Measurements from ENCODE around the gene KLHL40. TPM values are rescaled to one million over a fixed set of nuclear protein-coding genes. Genes with fewer than 3 reads are reported as not detected.

KLHL40 gene
- polyA plus RNA-seq, 1 experiment = not detected

- POLR2A ChIA-PET = no interaction called here
- Histone ChIP-seq H3K27me3 (ENCODE audit: control insufficient read depth, insufficient read depth, low read length) (no peaks in the 10 kb centered on the region), H3K9me3 (ENCODE audit: control insufficient read depth, insufficient read depth, low read length) (no peaks in the 10 kb centered on the region; the same call in 1 of the 2 replicates), H3K4me3 (ENCODE audit: low read depth, low read length) (no peak overlapping the region), H3K27ac (ENCODE audit: low read depth, low read length) (no peak overlapping the region)
- TF ChIP-seq, protein P1, sequence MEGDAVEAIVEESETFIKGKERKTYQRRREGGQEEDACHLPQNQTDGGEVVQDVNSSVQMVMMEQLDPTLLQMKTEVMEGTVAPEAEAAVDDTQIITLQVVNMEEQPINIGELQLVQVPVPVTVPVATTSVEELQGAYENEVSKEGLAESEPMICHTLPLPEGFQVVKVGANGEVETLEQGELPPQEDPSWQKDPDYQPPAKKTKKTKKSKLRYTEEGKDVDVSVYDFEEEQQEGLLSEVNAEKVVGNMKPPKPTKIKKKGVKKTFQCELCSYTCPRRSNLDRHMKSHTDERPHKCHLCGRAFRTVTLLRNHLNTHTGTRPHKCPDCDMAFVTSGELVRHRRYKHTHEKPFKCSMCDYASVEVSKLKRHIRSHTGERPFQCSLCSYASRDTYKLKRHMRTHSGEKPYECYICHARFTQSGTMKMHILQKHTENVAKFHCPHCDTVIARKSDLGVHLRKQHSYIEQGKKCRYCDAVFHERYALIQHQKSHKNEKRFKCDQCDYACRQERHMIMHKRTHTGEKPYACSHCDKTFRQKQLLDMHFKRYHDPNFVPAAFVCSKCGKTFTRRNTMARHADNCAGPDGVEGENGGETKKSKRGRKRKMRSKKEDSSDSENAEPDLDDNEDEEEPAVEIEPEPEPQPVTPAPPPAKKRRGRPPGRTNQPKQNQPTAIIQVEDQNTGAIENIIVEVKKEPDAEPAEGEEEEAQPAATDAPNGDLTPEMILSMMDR (IDR thresholded peaks at IDR 0.05; ENCODE audit: low read depth, low read length) = no peak
- no peak for DNase-seq (ENCODE audit: low read depth, low spot score)
- CTCF ChIA-PET = no interaction called here
Observed at GRCh38 chr3:42656680-42657610, 28.4 kb upstream of the KLHL40 start.

GRCh38 chr3:42657675-42658074 lies 27.7 kb upstream of the KLHL40 start:
- Histone ChIP-seq H3K27ac (ENCODE audit: low read depth, low read length) (no peak overlapping the region), H3K4me3 (ENCODE audit: low read depth, low read length) (no peak overlapping the region), H3K9me3 (ENCODE audit: control insufficient read depth, insufficient read depth, low read length) (no peaks in the 10 kb centered on the region; the same call in 1 of the 2 replicates), H3K27me3 (ENCODE audit: control insufficient read depth, insufficient read depth, low read length) (no peaks in the 10 kb centered on the region)
- TF ChIP-seq, protein P1 (IDR thresholded peaks at IDR 0.05; ENCODE audit: low read depth, low read length) = no peak
- no peak for DNase-seq (ENCODE audit: low read depth, low spot score)
- ChIA-PET CTCF (no interaction called here), POLR2A (no interaction called here)

DNA sequence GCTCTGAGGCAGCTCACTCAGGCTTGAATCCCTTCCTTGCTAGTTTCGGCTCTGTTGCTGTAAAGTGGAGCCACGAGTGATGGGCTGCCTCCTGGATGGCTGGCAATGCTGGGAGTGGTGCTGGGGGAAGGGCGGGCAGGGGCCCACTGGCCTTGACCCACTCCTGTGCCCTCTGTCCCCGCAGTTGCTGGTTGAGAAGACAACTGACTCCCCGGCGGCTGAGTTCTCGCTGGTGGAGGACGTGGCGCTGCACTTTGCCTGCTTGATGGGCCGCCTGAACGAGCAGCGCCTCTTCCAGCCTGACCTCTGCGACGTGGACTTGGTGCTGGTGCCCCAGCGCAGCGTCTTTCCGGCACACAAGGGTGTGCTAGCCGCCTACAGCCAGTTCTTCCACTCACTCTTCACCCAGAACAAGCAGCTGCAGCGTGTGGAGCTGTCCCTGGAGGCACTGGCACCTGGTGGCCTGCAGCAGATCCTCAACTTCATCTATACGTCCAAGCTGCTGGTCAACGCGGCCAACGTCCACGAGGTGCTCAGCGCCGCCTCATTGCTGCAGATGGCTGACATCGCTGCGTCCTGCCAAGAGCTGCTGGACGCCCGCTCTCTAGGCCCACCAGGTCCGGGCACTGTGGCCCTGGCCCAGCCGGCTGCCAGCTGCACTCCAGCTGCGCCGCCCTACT lies 27.1 kb upstream of the KLHL40 start:
- TF ChIP-seq, protein P1 (IDR thresholded peaks at IDR 0.05; ENCODE audit: low read depth, low read length) = no peak
- Histone ChIP-seq H3K9me3 (ENCODE audit: control insufficient read depth, insufficient read depth, low read length) (no peaks in the 10 kb centered on the region; the same call in 1 of the 2 replicates), H3K4me3 (ENCODE audit: low read depth, low read length) (no peak overlapping the region), H3K27me3 (ENCODE audit: control insufficient read depth, insufficient read depth, low read length) (no peaks in the 10 kb centered on the region), H3K27ac (ENCODE audit: low read depth, low read length) (no peak overlapping the region)
- no peak for DNase-seq (ENCODE audit: low read depth, low spot score)
- ChIA-PET CTCF (no interaction called here), POLR2A (no interaction called here)

- TF ChIP-seq, protein P1 (IDR thresholded peaks at IDR 0.05; ENCODE audit: low read depth, low read length) = no peak
- Histone ChIP-seq H3K4me3 (ENCODE audit: low read depth, low read length) (no peak overlapping the region), H3K27ac (ENCODE audit: low read depth, low read length) (no peak overlapping the region), H3K27me3 (ENCODE audit: control insufficient read depth, insufficient read depth, low read length) (no peaks in the 10 kb centered on the region), H3K9me3 (ENCODE audit: control insufficient read depth, insufficient read depth, low read length) (no peaks in the 10 kb centered on the region; the same call in 1 of the 2 replicates)
- ChIA-PET CTCF (no interaction called here), POLR2A (no interaction called here)
- no peak for DNase-seq (ENCODE audit: low read depth, low spot score)
Observed at GRCh38 chr3:42658771-42659390, 26.5 kb upstream of the KLHL40 start.
